IPS-18c (cell line): ENCODE data around the gene LYL1.

ENCODE experiments used
- H3K4me3 ChIP-seq: 2 replicates; pipeline ENCODE4 v1.7.0; 2013; ENCODE audit warnings: low read depth, mild to moderate bottlenecking, low read length, moderate library complexity; ENCODE audit not compliant: insufficient read depth
- H3K9me3 ChIP-seq: one replicate; pipeline ENCODE4 v1.6.1; 2013; ENCODE audit warnings: mild to moderate bottlenecking, low read length, moderate library complexity; ENCODE audit not compliant: control insufficient read depth, insufficient read depth

Gene LYL1

GRCh38 chr19:13098277-13099072 is 4.2 kb downstream of the LYL1 start:
- H3K9me3 ChIP-seq, result no peaks in the 10 kb centered on the region
- H3K4me3 ChIP-seq, result peak overlapping the region; percentile 28; the same call in 1 of the 2 replicates

GRCh38 chr19:13097463-13098258 is 5.0 kb downstream of the LYL1 start:
- Histone ChIP-seq H3K4me3 (no peak overlapping the region), H3K9me3 (no peaks in the 10 kb centered on the region)

- Histone ChIP-seq H3K9me3 (no peaks in the 10 kb centered on the region), H3K4me3 (no peak overlapping the region)
Observed at GRCh38 chr19:13097033-13097462, 5.6 kb downstream of the LYL1 start.

GRCh38 chr19:13095934-13096927 is 6.4 kb downstream of the LYL1 start:
- H3K9me3 ChIP-seq, result no peaks in the 10 kb centered on the region
- H3K4me3 ChIP-seq, result peak overlapping the region; percentile 53

GRCh38 chr19:13095393-13095784 is 7.3 kb downstream of the LYL1 start:
- H3K4me3 ChIP-seq, result peak overlapping the region; percentile 53
- no peaks in the 10 kb centered on the region for H3K9me3 ChIP-seq

- Histone ChIP-seq H3K9me3 (no peaks in the 10 kb centered on the region), H3K4me3 (peak overlapping the region; percentile 53)
Observed at GRCh38 chr19:13094771-13095392, 7.8 kb downstream of the LYL1 start.

GRCh38 chr19:13094106-13094504 is 8.6 kb downstream of the LYL1 start:
- Histone ChIP-seq H3K9me3 (no peaks in the 10 kb centered on the region), H3K4me3 (0 out of 2 replicates have a peak overlapping the region, but pooled peaks have one; percentile 10)

- Histone ChIP-seq H3K4me3 (no peak overlapping the region), H3K9me3 (no peaks in the 10 kb centered on the region)
Observed at GRCh38 chr19:13093407-13094105, 9.1 kb downstream of the LYL1 start.

GRCh38 chr19:13092606-13093235 is 9.9 kb downstream of the LYL1 start:
- Histone ChIP-seq H3K9me3 (no peaks in the 10 kb centered on the region), H3K4me3 (no peak overlapping the region)

GRCh38 chr19:13092158-13092543 is 10.5 kb downstream of the LYL1 start:
- H3K4me3 ChIP-seq, result no peak overlapping the region
- H3K9me3 ChIP-seq, result no peaks in the 10 kb centered on the region

- H3K9me3 ChIP-seq, result no peaks in the 10 kb centered on the region
- H3K4me3 ChIP-seq, result no peak overlapping the region
Observed at GRCh38 chr19:13091400-13092157, 11.1 kb downstream of the LYL1 start.

- no peaks in the 10 kb centered on the region for H3K9me3 ChIP-seq
- no peak overlapping the region for H3K4me3 ChIP-seq
Observed at GRCh38 chr19:13090511-13091231, 12.0 kb downstream of the LYL1 start.

GRCh38 chr19:13089857-13090507 is 12.7 kb downstream of the LYL1 start:
- H3K4me3 ChIP-seq, result no peak overlapping the region
- H3K9me3 ChIP-seq, result no peaks in the 10 kb centered on the region

GRCh38 chr19:13089139-13089856 is 13.4 kb downstream of the LYL1 start:
- H3K9me3 ChIP-seq, result no peaks in the 10 kb centered on the region
- no peak overlapping the region for H3K4me3 ChIP-seq
